Astrocyte (in vitro differentiated cells and primary cell): ENCODE data around the gene RCAN2. TPM values are rescaled to one million over a fixed set of nuclear protein-coding genes. Genes with fewer than 3 reads are reported as not detected.

Source experiments
- DNase-seq: peaks from one replicate; pipeline ENCODE4 v3.0.0-alpha.2; 2010; ENCODE audit warnings: low read depth
- FAIRE-seq: peaks from 2 replicates; lab custom pipeline; 2011; peaks lifted over from hg19 to GRCh38; lab: Jason Lieb, UNC
- H2AFZ ChIP-seq: 2 replicates; pipeline ENCODE4 v1.6.0; 2012; ENCODE audit warnings: low read depth, low read length, inconsistent platforms
- H3K27ac ChIP-seq: 2 replicates; pipeline ENCODE4 v1.5.1; 2011; ENCODE audit warnings: low read depth, low read length, inconsistent platforms
- H3K27me3 ChIP-seq: 2 replicates; pipeline ENCODE4 v1.6.0; 2011; ENCODE audit warnings: low read length, inconsistent platforms; ENCODE audit not compliant: insufficient read depth
- H3K36me3 ChIP-seq: 2 replicates; pipeline ENCODE4 v1.5.1; 2011; ENCODE audit warnings: low read length, inconsistent platforms; ENCODE audit not compliant: insufficient read depth
- H3K4me1 ChIP-seq: 2 replicates; pipeline ENCODE4 v1.5.1; 2011; ENCODE audit warnings: low read length, inconsistent platforms; ENCODE audit not compliant: insufficient read depth
- H3K4me2 ChIP-seq: 2 replicates; pipeline ENCODE4 v1.6.0; 2012; ENCODE audit warnings: low read length, inconsistent platforms
- H3K4me3 ChIP-seq: 2 replicates; pipeline ENCODE4 v1.5.1; 2011; ENCODE audit warnings: low read depth, mild to moderate bottlenecking, low read length, inconsistent platforms; ENCODE audit not compliant: insufficient read depth
- H3K79me2 ChIP-seq: 2 replicates; pipeline ENCODE4 v1.6.0; 2012; ENCODE audit warnings: mild to moderate bottlenecking, low read length, inconsistent platforms; ENCODE audit not compliant: insufficient read depth
- H3K9ac ChIP-seq: 2 replicates; pipeline ENCODE4 v1.6.0; 2012; ENCODE audit warnings: mild to moderate bottlenecking, low read length, inconsistent platforms
- H3K9me3 ChIP-seq: 2 replicates; pipeline ENCODE4 v1.5.1; 2012; ENCODE audit warnings: low read depth, mild to moderate bottlenecking, low read length, inconsistent platforms; ENCODE audit not compliant: insufficient read depth
- H4K20me1 ChIP-seq: 2 replicates; pipeline ENCODE4 v1.6.0; 2012; ENCODE audit warnings: low read length, inconsistent platforms; ENCODE audit not compliant: insufficient read depth
- H3K27ac Mint-ChIP-seq: one replicate; pipeline ENCODE4 v1.8.0; 2021; ENCODE audit warnings: mild to moderate bottlenecking, mixed read lengths; ENCODE audit not compliant: unreplicated experiment
- H3K27me3 Mint-ChIP-seq: one replicate; pipeline ENCODE4 v1.8.0; 2021; ENCODE audit warnings: low read depth, mixed read lengths; ENCODE audit not compliant: unreplicated experiment
- H3K36me3 Mint-ChIP-seq: one replicate; pipeline ENCODE4 v1.8.0; 2021; ENCODE audit warnings: low read depth, mixed read lengths; ENCODE audit not compliant: unreplicated experiment
- H3K4me1 Mint-ChIP-seq: one replicate; pipeline ENCODE4 v1.8.0; 2021; ENCODE audit warnings: low read depth, mixed read lengths; ENCODE audit not compliant: unreplicated experiment
- H3K4me3 Mint-ChIP-seq: one replicate; pipeline ENCODE4 v1.8.0; 2021; ENCODE audit warnings: mild to moderate bottlenecking, moderate library complexity, mixed read lengths; ENCODE audit not compliant: unreplicated experiment
- H3K9me3 Mint-ChIP-seq: one replicate; pipeline ENCODE4 v1.8.0; 2021; ENCODE audit warnings: mild to moderate bottlenecking, mixed read lengths; ENCODE audit not compliant: unreplicated experiment
- CTCF ChIP-seq: IDR thresholded peaks from 2 replicates; pipeline ENCODE4 v1.5.1; 2011; ENCODE audit warnings: low read depth, mild to moderate bottlenecking, inconsistent platforms, low read length, moderate library complexity; ENCODE audit not compliant: insufficient read depth
- EZH2 ChIP-seq: IDR thresholded peaks from 2 replicates; pipeline ENCODE4 v1.6.1; 2012; ENCODE audit warnings: mild to moderate bottlenecking, low read length, inconsistent platforms; ENCODE audit not compliant: insufficient read depth
- total RNA-seq: library from RNA; stranded (reverse); gene quantifications from 2 replicates; pipeline ENCODE4 v1.2.1, GENCODE V29; 2021

RCAN2 gene
- total RNA-seq, 1 donor from 2014 or later: 10.6 TPM

- Mint-ChIP-seq H3K27me3 (no peaks in the 10 kb centered on the region), H3K4me3 (no peak overlapping the region), H3K9me3 (peaks cover 2% of the 10 kb centered on the region), H3K4me1 (no peaks in the 10 kb centered on the region), H3K36me3 (no peaks in the 10 kb centered on the region), H3K27ac (no peak overlapping the region)
- no peaks in the 10 kb centered on the region for H3K4me1 ChIP-seq
- no peak overlapping the region for H2AFZ ChIP-seq
- no peak for TF ChIP-seq EZH2
- no peak for TF ChIP-seq CTCF
- no peaks in the 10 kb centered on the region for H3K9me3 ChIP-seq
- no peak overlapping the region for H3K4me3 ChIP-seq
- H3K79me2 ChIP-seq: no peaks in the 10 kb centered on the region
- no peak for DNase-seq
- no peak overlapping the region for H3K27ac ChIP-seq
- H3K4me2 ChIP-seq: no peak overlapping the region
- no peaks in the 10 kb centered on the region for H3K36me3 ChIP-seq
- no peak for FAIRE-seq
- H3K9ac ChIP-seq: no peak overlapping the region
- H4K20me1 ChIP-seq: no peaks in the 10 kb centered on the region
- H3K27me3 ChIP-seq: no peaks in the 10 kb centered on the region
Measured at GRCh38 chr6:46271728-46272127, 219.5 kb downstream of the RCAN2 start.

- H3K9me3 ChIP-seq: no peaks in the 10 kb centered on the region
- DNase-seq: no peak
- FAIRE-seq: no peak
- H3K4me2 ChIP-seq: no peak overlapping the region
- no peaks in the 10 kb centered on the region for H3K4me1 ChIP-seq
- no peaks in the 10 kb centered on the region for H3K4me1 Mint-ChIP-seq
- no peak overlapping the region for H3K27ac Mint-ChIP-seq
- no peak for TF ChIP-seq EZH2
- TF ChIP-seq CTCF: no peak
- H3K4me3 Mint-ChIP-seq: no peak overlapping the region
- no peak overlapping the region for H2AFZ ChIP-seq
- H3K27ac ChIP-seq: no peak overlapping the region
- H3K4me3 ChIP-seq: no peak overlapping the region
- H3K79me2 ChIP-seq: no peaks in the 10 kb centered on the region
- H3K36me3 Mint-ChIP-seq: no peaks in the 10 kb centered on the region
- no peak overlapping the region for H3K9ac ChIP-seq
- H3K9me3 Mint-ChIP-seq: peaks cover 2% of the 10 kb centered on the region
- H3K27me3 ChIP-seq: no peaks in the 10 kb centered on the region
- no peaks in the 10 kb centered on the region for H4K20me1 ChIP-seq
- no peaks in the 10 kb centered on the region for H3K36me3 ChIP-seq
- no peaks in the 10 kb centered on the region for H3K27me3 Mint-ChIP-seq
Measured at GRCh38 chr6:46271107-46271506, 220.1 kb downstream of the RCAN2 start.

GRCh38 chr6:46270336-46270735 lies 220.9 kb downstream of the RCAN2 start:
- Histone ChIP-seq H3K79me2 (no peaks in the 10 kb centered on the region), H2AFZ (no peak overlapping the region), H3K4me2 (no peak overlapping the region), H3K27ac (no peak overlapping the region), H3K9me3 (no peaks in the 10 kb centered on the region), H3K27me3 (no peaks in the 10 kb centered on the region), H3K4me3 (no peak overlapping the region), H3K9ac (no peak overlapping the region), H4K20me1 (no peaks in the 10 kb centered on the region), H3K4me1 (no peaks in the 10 kb centered on the region), H3K36me3 (no peaks in the 10 kb centered on the region)
- Mint-ChIP-seq H3K27ac (no peak overlapping the region), H3K36me3 (no peaks in the 10 kb centered on the region), H3K4me1 (no peaks in the 10 kb centered on the region), H3K4me3 (no peak overlapping the region), H3K9me3 (no peaks in the 10 kb centered on the region), H3K27me3 (no peaks in the 10 kb centered on the region)
- no peak for FAIRE-seq
- no peak for DNase-seq
- TF ChIP-seq EZH2 (no peak), CTCF (no peak)
